PC-3 (cell line): Measurements from ENCODE around the gene RBM26. TPM values are rescaled to one million over a fixed set of nuclear protein-coding genes. Genes with fewer than 3 reads are reported as not detected.

Experiments used
- ATAC-seq: fragments of 200-7000 bp; cut with Tn5 transposase; 2 replicates; pipeline ENCODE4 v1.9.1; 2020; ENCODE audit warnings: mild to moderate bottlenecking, moderate library complexity
- BruUV-seq: library from RNA; stranded (reverse); fragments of 400-500 nt; replicated peaks from 2 replicates; lab custom pipeline; 2021; lab: Mats Ljungman, UMichigan
- CTCF ChIA-PET: fragments of 300-600 bp; sonication (Branson Sonifier 250); formaldehyde crosslinking; loops from one replicate; lab custom pipeline; 2022; ENCODE audit warnings: antibody characterized with exemption; lab: Charles Lee
- POLR2A ChIA-PET: fragments of 300-600 bp; sonication (Branson Sonifier 250); formaldehyde crosslinking; loops from one replicate; lab custom pipeline; 2022; ENCODE audit warnings: antibody characterized with exemption; ENCODE audit not compliant: unreplicated experiment; lab: Charles Lee
- DNase-seq: peaks from one replicate; pipeline ENCODE4 v3.0.0-alpha.2; 2015
- H2AFZ ChIP-seq: fragments of 300-600 bp; sonication (generic); 2 replicates; pipeline ENCODE4 v1.6.0; 2016; ENCODE audit warnings: antibody characterized with exemption, low read length
- H3F3A ChIP-seq: fragments of 300-600 bp; sonication (generic); one replicate; pipeline ENCODE4 v1.6.0; 2017; ENCODE audit warnings: antibody characterized with exemption, low read length, control low read depth, mild to moderate bottlenecking; ENCODE audit not compliant: unreplicated experiment
- H3K27ac ChIP-seq: fragments of 300-600 bp; sonication (generic); 2 replicates; pipeline ENCODE4 v1.5.1; 2016; ENCODE audit warnings: mild to moderate bottlenecking, low read length
- H3K27me3 ChIP-seq: fragments of 300-600 bp; sonication (generic); 2 replicates; pipeline ENCODE4 v1.6.1; 2016; ENCODE audit warnings: low read length, mixed read lengths
- H3K36me3 ChIP-seq: fragments of 300-600 bp; sonication (generic); 2 replicates; pipeline ENCODE4 v1.6.1; 2016; ENCODE audit warnings: low read depth, mixed run types, low read length, mixed read lengths
- H3K4me1 ChIP-seq: fragments of 300-600 bp; sonication (generic); 2 replicates; pipeline ENCODE4 v1.5.1; 2016; ENCODE audit warnings: low read length; ENCODE audit not compliant: insufficient read depth
- H3K4me2 ChIP-seq: fragments of 300-600 bp; sonication (generic); 2 replicates; pipeline ENCODE4 v1.6.0; 2016; ENCODE audit warnings: low read length
- H3K4me3 ChIP-seq: fragments of 300-600 bp; sonication (generic); 2 replicates; pipeline ENCODE4 v1.5.1; 2016; ENCODE audit warnings: mild to moderate bottlenecking, low read length, mixed read lengths
- H3K79me2 ChIP-seq: fragments of 300-600 bp; sonication (generic); 2 replicates; pipeline ENCODE4 v1.6.1; 2017; ENCODE audit warnings: low read length, mixed read lengths
- H3K9ac ChIP-seq: fragments of 300-600 bp; sonication (generic); 2 replicates; pipeline ENCODE4 v1.6.0; 2016; ENCODE audit warnings: mild to moderate bottlenecking, low read length
- H3K9me2 ChIP-seq: fragments of 300-600 bp; sonication (generic); replicated peaks from 2 replicates; pipeline ENCODE4 v1.6.1; 2016; ENCODE audit warnings: mixed run types, low read length, mixed read lengths
- H3K9me3 ChIP-seq: fragments of 300-600 bp; sonication (generic); 2 replicates; pipeline ENCODE4 v1.6.1; 2016; ENCODE audit warnings: low read length, mixed read lengths
- H4K20me1 ChIP-seq: fragments of 300-600 bp; sonication (generic); 2 replicates; pipeline ENCODE4 v1.6.1; 2016; ENCODE audit warnings: low read length, mixed read lengths
- CTCF ChIP-seq: fragments of 300-600 bp; sonication (generic); conservative IDR thresholded peaks from 2 replicates; pipeline ENCODE4 v1.5.1; 2017; ENCODE audit warnings: antibody characterized with exemption, low read depth, mild to moderate bottlenecking, low read length
- EZH2 ChIP-seq: fragments of 300-600 bp; sonication (generic); IDR thresholded peaks from one replicate; pipeline ENCODE4 v1.6.1; 2017; ENCODE audit warnings: antibody characterized with exemption, mild to moderate bottlenecking, low read length; ENCODE audit not compliant: unreplicated experiment
- EZH2phosphoT487 ChIP-seq: fragments of 300-600 bp; sonication (generic); IDR thresholded peaks from 2 replicates; pipeline ENCODE4 v1.6.1; 2018; ENCODE audit warnings: mild to moderate bottlenecking, antibody characterized with exemption, low read length, borderline replicate concordance
- intact Hi-C: fragments of 100-400 bp; cut with micrococcal nuclease; formaldehyde crosslinking; loops from 2 replicates; pipeline ENCODE4 v1.9.0; 2023
- total RNA-seq: library from RNA; depleted of rRNA; stranded (reverse); fragments of >200 nt; gene quantifications from 2 replicates; pipeline ENCODE4 v1.2.3, GENCODE V29; 2014

RBM26 gene
- total RNA-seq, 1 experiment from 2014 or later: 16.1 TPM

GRCh38 chr13:79395881-79396280 is 10.2 kb downstream of the RBM26 start:
- Histone ChIP-seq H3F3A (no peaks in the 10 kb centered on the region), H3K79me2 (peaks cover 93% of the 10 kb centered on the region), H2AFZ (no peak overlapping the region), H3K4me3 (no peak overlapping the region), H3K36me3 (peaks cover 48% of the 10 kb centered on the region), H3K27ac (no peak overlapping the region), H3K9me3 (no peaks in the 10 kb centered on the region), H3K9ac (no peak overlapping the region), H3K9me2 (no peaks in the 10 kb centered on the region), H3K4me2 (no peak overlapping the region), H3K4me1 (peaks cover 12% of the 10 kb centered on the region), H3K27me3 (no peaks in the 10 kb centered on the region), H4K20me1 (peaks cover 15% of the 10 kb centered on the region)
- POLR2A ChIA-PET: no interaction called here
- BruUV-seq: no TSS peak
- TF ChIP-seq EZH2 (no peak), CTCF (no peak), EZH2phosphoT487 (no peak)
- no peak for DNase-seq
- CTCF ChIA-PET: no interaction called here
- intact Hi-C loops: no loop called here
- no peak for ATAC-seq

GRCh38 chr13:79393564-79394249 is 12.3 kb downstream of the RBM26 start:
- no peaks in the 10 kb centered on the region for H3K9me3 ChIP-seq
- peaks cover 32% of the 10 kb centered on the region for H3K36me3 ChIP-seq
- CTCF ChIA-PET: no interaction called here
- H2AFZ ChIP-seq: no peak overlapping the region
- peaks cover 20% of the 10 kb centered on the region for H4K20me1 ChIP-seq
- 0 out of 2 replicates have a peak overlapping the region, but pooled peaks have one; percentile 1 for H3K4me2 ChIP-seq
- H3K4me1 ChIP-seq: peaks cover 12% of the 10 kb centered on the region
- intact Hi-C loops: no loop called here
- peak; percentile 15 for DNase-seq
- no TSS peak for BruUV-seq
- no peak overlapping the region for H3K4me3 ChIP-seq
- H3K9me2 ChIP-seq: no peaks in the 10 kb centered on the region
- no peak overlapping the region for H3K9ac ChIP-seq
- H3F3A ChIP-seq: no peaks in the 10 kb centered on the region
- H3K79me2 ChIP-seq: peaks cover 93% of the 10 kb centered on the region
- POLR2A ChIA-PET: no interaction called here
- ATAC-seq: peak; percentile 20; the same call in 1 of the 2 replicates
- TF ChIP-seq EZH2phosphoT487 (no peak), EZH2 (no peak), CTCF (no peak)
- no peaks in the 10 kb centered on the region for H3K27me3 ChIP-seq
- peak overlapping the region; percentile 2 for H3K27ac ChIP-seq

GRCh38 chr13:79392882-79393563 is 13.0 kb downstream of the RBM26 start:
- Histone ChIP-seq H3F3A (no peaks in the 10 kb centered on the region), H3K36me3 (peaks cover 28% of the 10 kb centered on the region), H3K4me1 (peaks cover 12% of the 10 kb centered on the region), H3K9me2 (no peaks in the 10 kb centered on the region), H3K27ac (peak overlapping the region; percentile 2), H3K4me3 (no peak overlapping the region), H3K79me2 (peaks cover 93% of the 10 kb centered on the region), H4K20me1 (peaks cover 20% of the 10 kb centered on the region), H3K9me3 (no peaks in the 10 kb centered on the region), H3K27me3 (no peaks in the 10 kb centered on the region), H2AFZ (no peak overlapping the region), H3K9ac (no peak overlapping the region), H3K4me2 (0 out of 2 replicates have a peak overlapping the region, but pooled peaks have one; percentile 1)
- ChIA-PET CTCF (interaction anchor here (0.7 kb wide), 1 partner anchor 9 kb away, joined by 3 read pairs; no protein-coding TSS in a partner anchor), POLR2A (no interaction called here)
- ATAC-seq (peak; percentile 69), DNase-seq (peak; percentile 58)
- TF ChIP-seq CTCF: no peak
- no peak for TF ChIP-seq EZH2
- no peak for TF ChIP-seq EZH2phosphoT487
- intact Hi-C loops: no loop called here
- no TSS peak for BruUV-seq
